BJ (cell line): ENCODE measurements around the gene KPNA2. TPM values are rescaled to one million over a fixed set of nuclear protein-coding genes. Genes with fewer than 3 reads are reported as not detected.
"Not testable (repeated sequence)": the region's sequence is repeated elsewhere in the genome, so short reads cannot be mapped to it uniquely, and the experiment has no call there.

Source experiments
- CTCF ChIA-PET: fragments of 350-600 bp; formaldehyde crosslinking; extraction: SDS; loops from one replicate; lab custom pipeline; 2021; ENCODE audit warnings: antibody characterized with exemption, inconsistent platforms; lab: Yijun Ruan, JAX
- POLR2A ChIA-PET: fragments of 300-600 bp; sonication (Branson Sonifier 250); formaldehyde crosslinking; extraction: SDS; loops from one replicate; lab custom pipeline; 2021; ENCODE audit warnings: antibody characterized with exemption; lab: Charles Lee
- DNase-seq: peaks from one replicate; pipeline ENCODE4 v3.0.0-alpha.2; 2011; ENCODE audit warnings: low read depth
- H3K27me3 ChIP-seq: 2 replicates; pipeline ENCODE4 v1.6.0; 2011; ENCODE audit warnings: low read length; ENCODE audit not compliant: control insufficient read depth, insufficient read depth
- H3K36me3 ChIP-seq: 2 replicates; pipeline ENCODE4 v1.5.1; 2011; ENCODE audit warnings: low read length; ENCODE audit not compliant: control insufficient read depth, insufficient read depth
- H3K4me3 ChIP-seq: 2 replicates; pipeline ENCODE4 v1.5.1; 2011; ENCODE audit warnings: low read depth, mild to moderate bottlenecking, control low read depth, low read length
- polyA plus RNA-seq: library from polyadenylated mRNA; depleted of rRNA; stranded (reverse); fragments of >200 nt; gene quantifications from 2 replicates; pipeline ENCODE4 v1.2.3, GENCODE V29; 2011
- TF ChIP-seq, protein P1 (sequence below): IDR thresholded peaks from 2 replicates; pipeline ENCODE4 v1.5.1; 2011; ENCODE audit warnings: low read depth, mild to moderate bottlenecking, control low read depth, inconsistent platforms, low read length, moderate library complexity; ENCODE audit not compliant: insufficient read depth

The KPNA2 gene
- polyA plus RNA-seq, 1 experiment: 165 TPM

DNA sequence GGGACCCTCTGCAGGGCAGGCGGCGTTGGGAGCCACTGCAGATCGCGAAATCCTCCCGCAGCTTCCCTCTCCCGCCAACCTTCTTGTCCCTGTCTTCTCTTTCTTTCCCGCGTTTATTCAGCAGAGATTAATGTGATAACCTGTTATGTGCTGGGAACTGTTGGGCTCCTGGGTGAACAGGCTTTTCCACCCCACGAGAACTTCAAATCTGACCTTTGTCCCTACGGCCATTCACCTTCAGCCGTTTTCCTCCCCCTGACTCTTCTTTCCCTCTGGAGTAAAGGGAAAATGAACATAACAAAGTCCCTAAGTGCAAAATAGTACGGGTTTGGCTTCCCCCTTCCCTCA is 15.2 kb upstream of the KPNA2 start:
- TF ChIP-seq, protein P1, sequence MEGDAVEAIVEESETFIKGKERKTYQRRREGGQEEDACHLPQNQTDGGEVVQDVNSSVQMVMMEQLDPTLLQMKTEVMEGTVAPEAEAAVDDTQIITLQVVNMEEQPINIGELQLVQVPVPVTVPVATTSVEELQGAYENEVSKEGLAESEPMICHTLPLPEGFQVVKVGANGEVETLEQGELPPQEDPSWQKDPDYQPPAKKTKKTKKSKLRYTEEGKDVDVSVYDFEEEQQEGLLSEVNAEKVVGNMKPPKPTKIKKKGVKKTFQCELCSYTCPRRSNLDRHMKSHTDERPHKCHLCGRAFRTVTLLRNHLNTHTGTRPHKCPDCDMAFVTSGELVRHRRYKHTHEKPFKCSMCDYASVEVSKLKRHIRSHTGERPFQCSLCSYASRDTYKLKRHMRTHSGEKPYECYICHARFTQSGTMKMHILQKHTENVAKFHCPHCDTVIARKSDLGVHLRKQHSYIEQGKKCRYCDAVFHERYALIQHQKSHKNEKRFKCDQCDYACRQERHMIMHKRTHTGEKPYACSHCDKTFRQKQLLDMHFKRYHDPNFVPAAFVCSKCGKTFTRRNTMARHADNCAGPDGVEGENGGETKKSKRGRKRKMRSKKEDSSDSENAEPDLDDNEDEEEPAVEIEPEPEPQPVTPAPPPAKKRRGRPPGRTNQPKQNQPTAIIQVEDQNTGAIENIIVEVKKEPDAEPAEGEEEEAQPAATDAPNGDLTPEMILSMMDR: no peak
- ChIA-PET POLR2A (interaction anchor here (0.8 kb wide), 1 partner anchor 13 kb away, joined by 4 read pairs; no protein-coding TSS in a partner anchor), CTCF (interaction anchor here (1.8 kb wide), 1 partner anchor 33 kb away, joined by 6 read pairs; no protein-coding TSS in a partner anchor)
- no peaks in the 10 kb centered on the region for H3K27me3 ChIP-seq
- peak overlapping the region; percentile 50 for H3K4me3 ChIP-seq
- DNase-seq: no peak
- no peaks in the 10 kb centered on the region for H3K36me3 ChIP-seq

DNA sequence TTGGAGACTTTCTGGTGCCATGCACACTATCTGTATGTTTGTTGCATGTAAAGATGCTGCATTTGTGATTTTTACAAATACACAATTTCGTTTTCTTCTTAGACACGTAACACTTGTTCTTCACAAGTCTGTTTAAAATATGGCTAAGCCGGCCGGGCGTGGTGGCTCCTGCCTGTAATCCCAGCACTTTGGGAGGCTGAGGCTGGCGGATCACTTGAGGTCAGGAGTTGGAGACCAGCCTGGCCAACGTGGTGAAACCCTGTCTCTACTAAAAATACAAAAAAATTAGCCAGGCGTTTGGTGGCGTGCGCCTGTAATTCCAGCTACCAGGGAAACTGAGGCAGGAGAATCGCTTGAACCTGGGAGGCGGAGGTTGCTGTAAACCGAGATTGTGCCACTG is 14.7 kb upstream of the KPNA2 start:
- POLR2A ChIA-PET, H3K27me3 ChIP-seq, DNase-seq, H3K4me3 ChIP-seq, H3K36me3 ChIP-seq: not testable (repeated sequence)
- CTCF ChIA-PET: interaction anchor here (0.6 to 1.8 kb wide), 2 partner anchors 19 to 33 kb away, joined by 3 to 6 read pairs; no protein-coding TSS in a partner anchor

DNA sequence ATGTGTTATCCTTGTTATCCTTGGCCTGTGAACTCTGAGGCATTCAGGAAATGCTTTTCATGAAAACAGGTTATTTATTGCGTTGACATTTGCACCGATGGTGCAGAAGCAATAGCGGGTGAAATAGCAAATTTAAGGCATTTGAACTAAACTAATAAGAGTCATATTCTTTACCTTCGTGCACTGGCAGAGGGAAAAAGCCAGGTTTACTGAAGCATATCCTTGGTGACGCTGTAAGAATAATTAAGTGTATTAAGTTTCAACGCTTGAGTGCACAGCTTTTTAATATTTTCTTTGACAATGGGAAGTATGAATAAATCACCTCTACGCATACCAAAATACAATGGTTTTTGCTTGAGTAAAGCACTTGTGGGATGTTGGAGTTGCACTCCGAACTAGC is 13.6 kb upstream of the KPNA2 start:
- H3K36me3 ChIP-seq: no peaks in the 10 kb centered on the region
- ChIA-PET CTCF (no interaction called here), POLR2A (no interaction called here)
- H3K4me3 ChIP-seq: no peak overlapping the region
- no peaks in the 10 kb centered on the region for H3K27me3 ChIP-seq
- no peak for DNase-seq
- TF ChIP-seq, protein P1: no peak

DNA sequence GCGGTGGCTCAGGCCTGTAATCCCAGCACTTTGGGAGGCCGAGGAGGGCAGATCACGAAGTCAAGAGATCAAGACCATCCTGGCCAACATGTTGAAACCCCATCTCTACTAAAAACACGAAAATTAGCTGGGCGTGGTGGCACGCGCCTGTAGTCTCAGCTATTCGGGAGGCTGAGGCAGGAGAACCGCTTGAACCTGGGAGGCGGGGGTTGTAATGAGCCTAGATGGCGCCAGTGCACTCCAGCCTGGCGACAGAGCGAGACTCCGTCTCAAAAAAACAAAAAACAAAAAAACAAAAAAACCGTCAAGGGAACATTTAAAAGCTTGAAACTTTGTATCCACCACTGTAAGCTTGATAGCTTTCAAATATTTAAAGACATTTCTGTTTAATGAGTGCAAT is 13.0 kb upstream of the KPNA2 start:
- CTCF ChIA-PET, H3K36me3 ChIP-seq, H3K27me3 ChIP-seq, DNase-seq, H3K4me3 ChIP-seq, POLR2A ChIA-PET: not testable (repeated sequence)

DNA sequence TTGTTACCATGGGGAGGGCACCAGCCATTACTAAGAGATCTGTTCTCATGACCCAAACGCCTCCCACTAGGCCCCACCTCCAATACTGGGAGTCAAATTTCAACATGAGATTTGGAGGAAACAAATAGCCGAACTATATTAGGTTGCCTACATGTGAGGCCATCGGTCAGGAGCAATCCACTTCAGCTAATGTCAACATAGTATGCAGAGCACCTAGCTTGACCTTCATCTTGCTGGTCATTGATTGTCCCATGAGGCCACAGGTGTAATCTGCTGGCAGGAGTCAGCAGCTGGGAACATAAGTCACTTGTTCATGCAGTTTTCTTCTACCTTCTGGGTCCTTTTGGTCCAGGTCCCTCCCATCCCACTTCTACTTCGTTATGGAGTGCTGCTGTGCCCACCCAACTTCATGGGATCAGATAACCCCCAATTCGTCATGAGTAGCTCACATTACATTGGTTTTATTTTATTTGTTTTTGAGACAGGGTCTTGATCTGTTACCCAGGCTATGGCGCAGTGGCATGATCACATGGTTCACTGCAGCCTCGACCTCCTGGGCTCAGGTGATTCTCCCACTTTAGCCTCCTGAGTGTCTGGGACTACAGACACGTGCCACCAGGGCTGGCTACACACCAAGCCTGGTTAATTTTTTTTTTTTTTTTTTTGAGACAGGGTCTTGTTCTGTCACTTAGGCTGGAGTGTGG is 5.9 kb upstream of the KPNA2 start:
- TF ChIP-seq, protein P1: no peak
- CTCF ChIA-PET: interaction anchor here (1.1 kb wide), 1 partner anchor 60 kb away, joined by 3 read pairs; no protein-coding TSS in a partner anchor
- H3K36me3 ChIP-seq: no peaks in the 10 kb centered on the region
- no peaks in the 10 kb centered on the region; the same call in 1 of the 2 replicates for H3K27me3 ChIP-seq
- DNase-seq: no peak
- POLR2A ChIA-PET: no interaction called here
- H3K4me3 ChIP-seq: no peak overlapping the region

DNA sequence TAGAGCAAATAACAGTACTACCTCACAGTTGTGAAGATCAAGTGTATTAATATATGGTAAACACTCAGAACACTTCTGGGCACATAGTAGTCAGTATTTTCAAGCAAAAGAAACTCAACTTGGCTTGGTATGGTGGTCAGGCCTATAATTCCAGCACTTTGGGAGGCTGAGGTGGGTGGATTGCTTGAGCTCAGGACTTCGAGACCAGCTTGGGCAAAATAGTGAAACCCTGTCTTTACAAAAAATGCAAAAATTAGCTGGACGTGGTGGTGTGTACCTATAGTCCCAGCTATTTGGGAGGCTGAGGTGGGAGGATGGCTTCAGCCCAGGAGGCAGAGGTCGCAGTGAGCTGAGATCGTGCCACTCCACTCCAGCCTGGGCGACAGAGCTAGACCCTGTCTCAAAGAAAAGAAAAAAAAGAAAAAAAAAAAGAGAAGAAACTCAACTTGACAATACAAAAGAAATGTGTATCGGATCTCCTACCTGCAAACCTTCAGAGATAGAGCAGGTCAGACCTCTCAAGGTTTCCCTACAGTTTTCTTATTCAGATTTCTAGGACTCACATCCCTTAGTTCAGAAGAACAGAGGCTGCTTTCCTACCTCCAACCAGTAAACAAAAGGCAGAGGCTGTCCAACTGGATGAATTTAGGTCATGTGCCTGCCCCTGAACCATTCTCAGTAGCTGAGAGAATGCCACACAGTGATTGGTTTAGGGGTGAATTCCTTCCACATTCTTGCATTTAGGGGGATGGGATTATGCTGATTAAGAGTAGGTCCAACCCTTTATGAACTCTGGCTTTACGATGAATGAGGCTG is 1.7 kb upstream of the KPNA2 start:
- Histone ChIP-seq H3K27me3 (no peaks in the 10 kb centered on the region; the same call in 1 of the 2 replicates), H3K4me3 (no peak overlapping the region), H3K36me3 (no peaks in the 10 kb centered on the region)
- ChIA-PET POLR2A (interaction anchor here (0.8 kb wide), 1 partner anchor 14 kb away, joined by 4 read pairs; no protein-coding TSS in a partner anchor), CTCF (interaction anchor here (1.4 kb wide), 1 partner anchor 22 kb away, joined by 3 read pairs; no protein-coding TSS in a partner anchor)
- no peak for DNase-seq
- TF ChIP-seq, protein P1: no peak
